Measurements from ENCODE around the gene HSD17B4.
A peak's percentile ranks its signal among the peaks of the same experiment; 100 is the strongest.
"Not testable (repeated sequence)": the region's sequence is repeated elsewhere in the genome, so short reads cannot be mapped to it uniquely, and the experiment has no call there.

The HSD17B4 gene

DNA sequence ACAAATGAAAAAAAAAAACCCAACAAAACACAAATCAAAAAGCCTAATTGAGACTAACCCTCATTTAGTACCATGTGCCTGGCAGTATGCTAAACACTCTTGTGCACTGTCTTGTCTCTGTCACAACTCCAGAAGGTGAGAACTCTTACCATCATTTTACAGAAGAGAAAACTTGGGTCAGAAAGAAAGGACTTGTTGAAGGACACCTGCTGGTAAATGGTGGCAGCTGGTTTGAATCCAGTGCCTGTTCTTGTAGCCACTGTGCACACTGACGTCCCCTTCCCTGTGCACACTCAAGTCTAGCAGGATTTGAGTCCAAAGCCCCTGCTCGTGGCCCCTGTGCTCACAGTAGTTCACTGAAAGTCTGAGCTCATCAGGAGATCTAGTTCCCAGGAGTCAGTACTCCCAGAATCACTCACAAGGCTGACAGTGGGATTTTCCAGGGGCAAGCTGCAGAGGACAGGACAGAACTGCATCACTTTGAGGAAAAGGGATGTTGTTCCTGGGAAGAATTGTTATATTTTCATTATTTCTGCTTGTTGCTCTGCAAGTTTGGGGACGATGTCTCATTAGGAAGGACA lies 43.0 kb upstream of the HSD17B4 start:
- no peaks in the 10 kb centered on the region for H3K36me3 ChIP-seq (replicated peaks)
- no peaks in the 10 kb centered on the region for H3K27me3 ChIP-seq (replicated peaks)
- no peak overlapping the region for H3K27ac ChIP-seq
- DNase-seq = no peak
- TF ChIP-seq, protein P1, sequence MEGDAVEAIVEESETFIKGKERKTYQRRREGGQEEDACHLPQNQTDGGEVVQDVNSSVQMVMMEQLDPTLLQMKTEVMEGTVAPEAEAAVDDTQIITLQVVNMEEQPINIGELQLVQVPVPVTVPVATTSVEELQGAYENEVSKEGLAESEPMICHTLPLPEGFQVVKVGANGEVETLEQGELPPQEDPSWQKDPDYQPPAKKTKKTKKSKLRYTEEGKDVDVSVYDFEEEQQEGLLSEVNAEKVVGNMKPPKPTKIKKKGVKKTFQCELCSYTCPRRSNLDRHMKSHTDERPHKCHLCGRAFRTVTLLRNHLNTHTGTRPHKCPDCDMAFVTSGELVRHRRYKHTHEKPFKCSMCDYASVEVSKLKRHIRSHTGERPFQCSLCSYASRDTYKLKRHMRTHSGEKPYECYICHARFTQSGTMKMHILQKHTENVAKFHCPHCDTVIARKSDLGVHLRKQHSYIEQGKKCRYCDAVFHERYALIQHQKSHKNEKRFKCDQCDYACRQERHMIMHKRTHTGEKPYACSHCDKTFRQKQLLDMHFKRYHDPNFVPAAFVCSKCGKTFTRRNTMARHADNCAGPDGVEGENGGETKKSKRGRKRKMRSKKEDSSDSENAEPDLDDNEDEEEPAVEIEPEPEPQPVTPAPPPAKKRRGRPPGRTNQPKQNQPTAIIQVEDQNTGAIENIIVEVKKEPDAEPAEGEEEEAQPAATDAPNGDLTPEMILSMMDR (IDR thresholded peaks at IDR 0.05; ENCODE audit: low read depth, low read length, missing control alignments) = no peak
- in situ Hi-C loops (cut with HindIII; ENCODE audit: low pct_ligation_motif_present, low sequenced_read_pairs) = loop anchor here (25.0 kb wide), 1 partner anchor 372 kb away; no protein-coding TSS in a partner anchor
- no peak overlapping the region for H3K4me3 ChIP-seq (ENCODE audit: low read depth, low read length)

DNA sequence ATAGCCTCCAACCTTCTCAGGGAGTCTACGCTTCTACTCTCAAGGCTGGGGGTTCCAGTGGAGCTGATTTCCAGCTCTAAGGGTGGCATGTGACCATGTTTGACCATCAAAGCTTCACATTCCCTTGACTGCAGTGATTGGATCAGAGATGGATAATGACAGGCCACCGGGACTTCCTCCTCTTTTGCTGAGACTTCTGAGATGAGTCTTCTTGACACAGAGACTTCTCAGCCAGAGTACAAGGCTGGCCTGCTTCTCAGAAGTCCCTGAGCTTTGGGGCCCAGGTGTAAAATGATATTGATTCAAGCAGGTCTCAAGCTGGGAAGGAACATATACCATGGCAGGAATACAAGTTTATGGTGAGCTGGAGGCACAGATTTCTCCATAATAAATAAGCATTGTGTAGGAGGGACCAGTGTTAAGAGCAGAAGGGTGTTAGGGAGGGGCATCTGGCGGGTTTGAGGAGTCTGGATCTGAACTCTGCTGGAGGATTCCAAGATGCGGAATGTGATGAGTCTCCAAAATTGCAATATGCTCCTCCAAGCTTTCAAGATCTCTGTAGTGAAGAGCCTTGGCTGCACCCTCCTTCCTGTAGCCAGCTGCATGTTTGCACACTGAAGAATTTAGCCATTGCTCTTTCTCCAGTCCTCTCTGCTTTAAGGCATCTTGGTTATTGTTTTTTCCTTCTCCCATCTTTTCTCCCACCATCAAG lies 41.7 kb upstream of the HSD17B4 start:
- Histone ChIP-seq H3K27me3 (replicated peaks) (no peaks in the 10 kb centered on the region), H3K36me3 (replicated peaks) (no peaks in the 10 kb centered on the region), H3K4me3 (ENCODE audit: low read depth, low read length) (no peak overlapping the region), H3K27ac (no peak overlapping the region)
- in situ Hi-C loops (cut with HindIII; ENCODE audit: low pct_ligation_motif_present, low sequenced_read_pairs) = loop anchor here (25.0 kb wide), 1 partner anchor 373 kb away; no protein-coding TSS in a partner anchor
- no peak for DNase-seq
- TF ChIP-seq, protein P1 (IDR thresholded peaks at IDR 0.05; ENCODE audit: low read depth, low read length, missing control alignments) = no peak

DNA sequence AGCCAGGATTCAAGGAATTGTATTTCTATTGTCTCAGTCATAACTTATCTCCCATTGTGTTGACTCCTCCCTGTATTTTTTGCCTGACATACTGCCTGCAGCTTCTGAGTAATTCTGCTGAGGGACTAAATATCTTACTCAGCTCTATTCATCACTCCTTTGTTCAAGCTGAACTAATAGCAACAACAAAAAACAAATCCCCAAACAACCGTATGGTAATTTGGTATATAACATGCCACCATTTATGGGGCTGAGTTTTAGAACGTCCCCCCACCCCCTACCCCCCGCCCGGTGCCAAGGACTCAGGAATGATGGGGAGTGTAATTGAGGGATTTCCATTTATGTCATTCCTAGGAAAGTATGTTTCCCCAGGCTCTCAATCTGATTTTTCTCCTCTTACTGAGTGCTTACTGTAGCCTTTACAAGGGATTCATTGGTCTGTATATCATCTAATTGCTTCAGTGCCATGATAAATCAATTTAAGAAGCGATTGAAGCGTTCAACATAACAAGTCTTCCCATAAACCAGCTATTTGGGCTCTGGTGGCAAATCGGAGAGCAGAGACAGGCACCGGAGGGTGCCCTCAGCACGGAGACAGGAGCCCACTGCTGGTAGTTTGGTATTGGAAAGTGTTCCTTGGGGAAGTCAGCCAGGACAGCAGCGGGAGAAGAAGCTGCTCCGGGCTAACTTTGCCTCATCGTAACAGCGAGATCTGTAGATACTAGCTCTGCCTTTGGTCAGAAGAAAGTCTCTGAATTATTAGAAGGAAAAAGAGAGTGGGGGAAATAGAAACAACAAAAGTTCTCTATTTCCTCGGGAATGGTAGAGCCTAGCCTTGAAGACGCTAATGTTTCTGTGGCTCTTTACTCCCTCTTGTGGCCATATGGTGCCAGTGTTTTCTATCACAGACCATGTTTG lies 40.7 kb upstream of the HSD17B4 start:
- Histone ChIP-seq H3K36me3 (replicated peaks) (no peaks in the 10 kb centered on the region), H3K4me3 (ENCODE audit: low read depth, low read length) (peak overlapping the region; percentile 54), H3K27ac (peak overlapping the region; percentile 27), H3K27me3 (replicated peaks) (no peaks in the 10 kb centered on the region)
- TF ChIP-seq, protein P1 (IDR thresholded peaks at IDR 0.05; ENCODE audit: low read depth, low read length, missing control alignments) = peak; percentile 71
- in situ Hi-C loops (cut with HindIII; ENCODE audit: low pct_ligation_motif_present, low sequenced_read_pairs) = loop anchor here (25.0 kb wide), 1 partner anchor 374 kb away; no protein-coding TSS in a partner anchor
- DNase-seq = peak; percentile 81

DNA sequence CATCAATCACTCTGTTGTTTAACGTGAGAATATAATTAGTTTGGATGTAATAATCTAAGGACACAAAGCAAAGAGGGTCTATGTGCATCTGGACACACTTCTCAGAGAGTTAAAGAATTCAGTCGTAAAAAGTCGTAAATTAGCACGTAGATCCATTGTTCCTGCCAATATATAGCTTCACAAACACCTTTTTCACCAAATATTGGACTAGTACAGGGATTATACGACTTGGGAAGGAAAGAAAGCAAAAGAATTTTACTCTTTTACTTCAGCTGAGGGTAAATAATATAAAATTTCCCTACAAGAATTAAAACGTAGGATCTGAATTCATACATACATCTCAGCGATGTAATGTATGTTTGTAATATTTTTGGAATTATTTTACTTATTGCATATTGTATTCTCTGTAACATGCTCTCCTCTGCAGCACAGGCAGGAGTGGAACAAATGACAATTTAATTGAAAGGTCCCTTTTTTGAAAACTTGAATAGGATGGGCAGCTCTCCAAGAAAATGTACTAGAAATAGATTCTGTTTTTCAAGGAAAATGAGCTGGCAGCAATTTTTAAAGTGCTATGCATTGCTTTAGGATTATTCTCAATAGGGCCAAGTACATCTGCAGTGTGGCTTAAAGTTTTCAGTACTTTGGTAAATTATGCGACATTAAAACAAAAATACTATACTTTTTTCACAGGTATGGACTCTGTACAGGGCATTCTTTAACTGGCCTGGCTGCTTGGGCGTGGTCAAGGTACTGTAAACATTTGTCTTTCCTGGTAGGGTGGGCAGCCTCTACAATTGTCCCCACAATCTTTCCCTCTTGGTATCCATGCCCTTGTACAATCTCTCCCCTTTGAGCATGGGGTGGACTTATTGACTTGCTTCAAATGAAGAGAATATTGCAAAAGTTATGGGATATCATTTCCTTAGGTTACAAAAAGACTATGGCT lies 39.7 kb upstream of the HSD17B4 start:
- H3K27ac ChIP-seq = no peak overlapping the region
- DNase-seq = no peak

DNA sequence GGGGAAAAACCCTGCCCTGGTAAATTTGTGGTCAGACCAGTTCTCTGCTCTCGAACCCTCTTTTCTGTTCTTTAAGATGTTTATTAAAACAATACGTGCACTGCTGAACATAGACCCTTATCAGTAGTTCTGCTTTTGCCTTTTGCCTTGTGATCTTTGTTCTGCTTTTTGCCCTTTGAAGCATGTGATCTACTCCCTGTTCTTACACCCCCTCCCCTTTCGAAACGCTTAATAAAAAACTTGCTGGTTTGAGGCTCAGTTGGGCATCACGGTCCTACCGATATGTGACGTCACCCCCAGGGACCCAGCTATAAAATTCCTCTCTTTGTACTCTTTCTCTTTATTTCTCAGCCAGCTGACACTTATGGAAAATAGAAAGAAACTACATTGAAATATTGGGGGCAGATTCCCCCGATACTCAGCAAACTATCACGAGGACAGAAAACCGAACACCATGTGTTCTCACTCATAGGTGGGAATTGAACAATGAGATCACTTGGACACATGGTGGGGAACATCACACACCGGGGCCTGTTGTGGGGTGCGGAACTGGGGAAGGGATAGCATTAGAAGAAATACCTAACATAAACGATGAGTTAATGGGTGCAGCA lies 38.1 kb upstream of the HSD17B4 start:
- H3K27ac ChIP-seq; H3K36me3 ChIP-seq (replicated peaks); H3K4me3 ChIP-seq (ENCODE audit: low read depth, low read length); DNase-seq; H3K27me3 ChIP-seq (replicated peaks): not testable (repeated sequence)
- in situ Hi-C loops (cut with HindIII; ENCODE audit: low pct_ligation_motif_present, low sequenced_read_pairs) = loop anchor here (25.0 kb wide), 1 partner anchor 377 kb away; no protein-coding TSS in a partner anchor

More for the DNA sequence above, 39.7 kb upstream of the HSD17B4 start:
- TF ChIP-seq, protein P1 (IDR thresholded peaks at IDR 0.05; ENCODE audit: low read depth, low read length, missing control alignments) = no peak
- Histone ChIP-seq H3K4me3 (ENCODE audit: low read depth, low read length) (no peak overlapping the region), H3K27me3 (replicated peaks) (no peaks in the 10 kb centered on the region), H3K36me3 (replicated peaks) (no peaks in the 10 kb centered on the region)
- in situ Hi-C loops (cut with HindIII; ENCODE audit: low pct_ligation_motif_present, low sequenced_read_pairs) = loop anchor here (25.0 kb wide), 1 partner anchor 375 kb away; no protein-coding TSS in a partner anchor

Data from brain microvascular endothelial cell (primary cell).